ENCODE results near the gene TMEM225B.

TMEM225B gene

DNA sequence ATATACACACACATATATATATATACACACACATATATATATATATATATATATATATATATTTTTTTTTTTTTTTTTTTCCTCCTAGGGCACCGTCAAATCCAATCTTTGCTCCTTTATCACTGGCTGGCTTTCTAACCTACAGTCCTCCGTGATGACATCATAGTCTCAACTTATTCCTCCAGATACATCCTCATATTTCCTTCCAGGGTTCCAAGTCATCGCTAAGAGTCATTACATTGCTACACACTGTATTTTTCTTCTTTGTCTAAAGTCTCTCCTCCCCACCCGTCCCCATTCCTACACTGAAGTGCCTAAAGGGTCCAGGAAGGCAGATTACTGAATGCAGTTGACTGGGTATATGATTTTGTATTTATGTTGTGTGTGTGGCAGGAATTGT, 45.0 kb upstream of the TMEM225B start:
- H2BK12ac ChIP-seq (ENCODE audit: low read length), result no peak overlapping the region
- peaks cover 7% of the 10 kb centered on the region for H3K79me1 ChIP-seq (ENCODE audit: low read length)
- H3K23ac ChIP-seq (ENCODE audit: low read length), result no peak overlapping the region
- H3K4ac ChIP-seq (ENCODE audit: low read depth, low read length), result no peak overlapping the region
- peaks cover 4 to 6% of the 10 kb centered on the region in 2 experiments for H3K4me1 ChIP-seq (ENCODE audit: control insufficient read depth in 1 of 2, insufficient read depth in 2 of 2, low read length in 2 of 2)
- no peak overlapping the region for H2BK5ac ChIP-seq (ENCODE audit: low read depth, low read length, poor library complexity)
- H3K4me2 ChIP-seq (ENCODE audit: low read length), result no peak overlapping the region
- peaks cover 8% of the 10 kb centered on the region for H3K79me2 ChIP-seq (ENCODE audit: control insufficient read depth, insufficient read depth, low read length, poor library complexity)
- H3K9ac ChIP-seq (ENCODE audit: low read length), result no peak overlapping the region
- no peak overlapping the region for H3K14ac ChIP-seq (ENCODE audit: low read length)
- no peak for DNase-seq
- H4K12ac ChIP-seq (ENCODE audit: low read depth, low read length), result no peak overlapping the region
- no peak overlapping the region for H4K8ac ChIP-seq (ENCODE audit: low read depth, low read length)
- H2AK5ac ChIP-seq (ENCODE audit: low read length), result no peak overlapping the region
- H2BK120ac ChIP-seq (ENCODE audit: insufficient read depth, low read length, poor library complexity), result no peak overlapping the region
- H2AFZ ChIP-seq (ENCODE audit: insufficient read depth, low read length, poor library complexity), result no peak overlapping the region
- no peak overlapping the region for H3K27ac ChIP-seq (ENCODE audit: low read depth, low read length)
- H3K27me3 ChIP-seq (ENCODE audit: insufficient read depth, low read length), result no peaks in the 10 kb centered on the region
- no peak overlapping the region for H4K91ac ChIP-seq (ENCODE audit: low read depth, low read length)
- H3K18ac ChIP-seq (ENCODE audit: low read length), result no peak overlapping the region
- no peak overlapping the region for H3K4me3 ChIP-seq (ENCODE audit: low read depth, low read length)
- WGBS (ENCODE audit: extremely low coverage, insufficient coverage, insufficient read length), result no CpG with 5 or more reads among the region's 4 CpGs
- peaks cover 4 to 8% of the 10 kb centered on the region in 2 experiments for H3K36me3 ChIP-seq (ENCODE audit: control insufficient read depth in 1 of 2, insufficient read depth in 2 of 2, low read length in 2 of 2)
- no peaks in the 10 kb centered on the region for H3K9me3 ChIP-seq (ENCODE audit: insufficient read depth, low read depth, low read length)

- H3K36me3 ChIP-seq (ENCODE audit: control insufficient read depth in 1 of 2, insufficient read depth in 2 of 2, low read length in 2 of 2), result peaks cover 5 to 6% of the 10 kb centered on the region in 2 experiments
- WGBS (ENCODE audit: extremely low coverage, insufficient coverage, insufficient read length), result no CpG with 5 or more reads among the region's 2 CpGs
- H3K4me2 ChIP-seq (ENCODE audit: low read length), result no peak overlapping the region
- H3K4ac ChIP-seq (ENCODE audit: low read depth, low read length), result no peak overlapping the region
- no peak overlapping the region for H3K18ac ChIP-seq (ENCODE audit: low read length)
- no peak overlapping the region for H2BK120ac ChIP-seq (ENCODE audit: insufficient read depth, low read length, poor library complexity)
- no peak overlapping the region for H2AK5ac ChIP-seq (ENCODE audit: low read length)
- peaks cover 17% of the 10 kb centered on the region for H3K79me1 ChIP-seq (ENCODE audit: low read length)
- H2BK5ac ChIP-seq (ENCODE audit: low read depth, low read length, poor library complexity), result no peak overlapping the region
- H4K12ac ChIP-seq (ENCODE audit: low read depth, low read length), result no peak overlapping the region
- no peak overlapping the region for H3K9ac ChIP-seq (ENCODE audit: low read length)
- no peak overlapping the region for H3K4me3 ChIP-seq (ENCODE audit: low read depth, low read length)
- peaks cover 4 to 8% of the 10 kb centered on the region in 2 experiments for H3K4me1 ChIP-seq (ENCODE audit: control insufficient read depth in 1 of 2, insufficient read depth in 2 of 2, low read length in 2 of 2)
- H2AFZ ChIP-seq (ENCODE audit: insufficient read depth, low read length, poor library complexity), result no peak overlapping the region
- H4K91ac ChIP-seq (ENCODE audit: low read depth, low read length), result no peak overlapping the region
- H3K27ac ChIP-seq (ENCODE audit: low read depth, low read length), result no peak overlapping the region
- H4K8ac ChIP-seq (ENCODE audit: low read depth, low read length), result no peak overlapping the region
- no peak overlapping the region for H2BK12ac ChIP-seq (ENCODE audit: low read length)
- H3K14ac ChIP-seq (ENCODE audit: low read length), result no peak overlapping the region
- DNase-seq, result no peak
- H3K27me3 ChIP-seq (ENCODE audit: insufficient read depth, low read length), result no peaks in the 10 kb centered on the region
- peaks cover 21% of the 10 kb centered on the region for H3K79me2 ChIP-seq (ENCODE audit: control insufficient read depth, insufficient read depth, low read length, poor library complexity)
- no peaks in the 10 kb centered on the region for H3K9me3 ChIP-seq (ENCODE audit: insufficient read depth, low read depth, low read length)
- H3K23ac ChIP-seq (ENCODE audit: low read length), result no peak overlapping the region
Observed at GRCh38 chr7:99554939-99555338, 43.1 kb upstream of the TMEM225B start.

DNA sequence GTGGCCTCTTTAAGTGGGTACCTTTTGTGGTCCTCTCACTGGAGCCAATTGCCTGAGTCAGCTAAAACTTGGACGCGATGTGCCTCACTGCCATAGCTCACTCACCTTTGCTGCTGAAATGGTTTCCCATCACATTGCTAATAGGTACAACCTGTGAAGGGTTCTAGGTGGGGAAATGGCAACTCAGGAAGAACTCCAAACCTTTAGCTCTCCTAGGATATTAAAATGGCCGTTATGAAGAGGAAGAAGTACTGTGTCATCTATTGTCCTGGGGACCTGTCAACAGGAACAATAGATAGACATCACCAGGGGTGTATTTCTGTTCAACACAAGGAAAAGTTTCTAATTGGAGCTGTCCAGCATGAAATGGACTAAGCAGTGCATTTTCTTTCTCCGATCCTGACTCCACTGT, 40.9 kb upstream of the TMEM225B start:
- Histone ChIP-seq H3K36me3 (ENCODE audit: control insufficient read depth in 1 of 2, insufficient read depth in 2 of 2, low read length in 2 of 2) (peaks cover 13 to 26% of the 10 kb centered on the region in 2 experiments), H4K8ac (ENCODE audit: low read depth, low read length) (no peak overlapping the region), H3K9me3 (ENCODE audit: insufficient read depth, low read depth, low read length) (no peaks in the 10 kb centered on the region), H3K27me3 (ENCODE audit: insufficient read depth, low read length) (no peaks in the 10 kb centered on the region), H2BK5ac (ENCODE audit: low read depth, low read length, poor library complexity) (no peak overlapping the region), H3K4me3 (ENCODE audit: low read depth, low read length) (no peak overlapping the region), H3K4ac (ENCODE audit: low read depth, low read length) (peak overlapping the region; percentile 16), H3K23ac (ENCODE audit: low read length) (no peak overlapping the region), H3K79me1 (ENCODE audit: low read length) (peaks cover 15% of the 10 kb centered on the region), H2BK120ac (ENCODE audit: insufficient read depth, low read length, poor library complexity) (no peak overlapping the region), H4K91ac (ENCODE audit: low read depth, low read length) (no peak overlapping the region), H3K79me2 (ENCODE audit: control insufficient read depth, insufficient read depth, low read length, poor library complexity) (peaks cover 17% of the 10 kb centered on the region), H3K18ac (ENCODE audit: low read length) (no peak overlapping the region), H3K4me2 (ENCODE audit: low read length) (peak overlapping the region; percentile 78), H2AK5ac (ENCODE audit: low read length) (no peak overlapping the region), H3K9ac (ENCODE audit: low read length) (peak overlapping the region; percentile 59), H4K12ac (ENCODE audit: low read depth, low read length) (no peak overlapping the region), H3K4me1 (ENCODE audit: control insufficient read depth in 1 of 2, insufficient read depth in 2 of 2, low read length in 2 of 2) (peaks cover 5 to 6% of the 10 kb centered on the region in 2 experiments), H2AFZ (ENCODE audit: insufficient read depth, low read length, poor library complexity) (no peak overlapping the region), H2BK12ac (ENCODE audit: low read length) (no peak overlapping the region), H3K14ac (ENCODE audit: low read length) (no peak overlapping the region), H3K27ac (ENCODE audit: low read depth, low read length) (no peak overlapping the region)
- WGBS (ENCODE audit: extremely low coverage, insufficient coverage, insufficient read length), result no CpG with 5 or more reads among the region's 4 CpGs
- DNase-seq, result no peak

GRCh38 chr7:99557940-99558305, 40.1 kb upstream of the TMEM225B start:
- Histone ChIP-seq H3K14ac (ENCODE audit: low read length) (peak overlapping the region; percentile 85), H4K12ac (ENCODE audit: low read depth, low read length) (peak overlapping the region; percentile 90)
- WGBS (ENCODE audit: extremely low coverage, insufficient coverage, insufficient read length), result no CpG with 5 or more reads among the region's 17 CpGs

More at GRCh38 chr7:99557940-99558305, 40.1 kb upstream of the TMEM225B start:
- peak overlapping the region; percentile 96 for H3K4me3 ChIP-seq (ENCODE audit: low read depth, low read length)
- peak overlapping the region; percentile 78 for H2AFZ ChIP-seq (ENCODE audit: insufficient read depth, low read length, poor library complexity)
- H3K9me3 ChIP-seq (ENCODE audit: insufficient read depth, low read depth, low read length), result no peaks in the 10 kb centered on the region
- DNase-seq, result peak; percentile 4 to 29
- H4K8ac ChIP-seq (ENCODE audit: low read depth, low read length), result peak overlapping the region; percentile 94
- peak overlapping the region; percentile 96 for H2AK5ac ChIP-seq (ENCODE audit: low read length)
- H3K27me3 ChIP-seq (ENCODE audit: insufficient read depth, low read length), result no peaks in the 10 kb centered on the region
- peak overlapping the region; percentile 85 for H4K91ac ChIP-seq (ENCODE audit: low read depth, low read length)
- peak overlapping the region; percentile 65 for H3K4ac ChIP-seq (ENCODE audit: low read depth, low read length)
- H3K4me2 ChIP-seq (ENCODE audit: low read length), result peak overlapping the region; percentile 78
- H2BK12ac ChIP-seq (ENCODE audit: low read length), result no peak overlapping the region
- H3K23ac ChIP-seq (ENCODE audit: low read length), result no peak overlapping the region
- H3K9ac ChIP-seq (ENCODE audit: low read length), result peak overlapping the region; percentile 99
- H2BK5ac ChIP-seq (ENCODE audit: low read depth, low read length, poor library complexity), result peak overlapping the region; percentile 50
- peaks cover 6 to 7% of the 10 kb centered on the region in 2 experiments for H3K4me1 ChIP-seq (ENCODE audit: control insufficient read depth in 1 of 2, insufficient read depth in 2 of 2, low read length in 2 of 2)
- peaks cover 13 to 28% of the 10 kb centered on the region in 2 experiments for H3K36me3 ChIP-seq (ENCODE audit: control insufficient read depth in 1 of 2, insufficient read depth in 2 of 2, low read length in 2 of 2)
- H2BK120ac ChIP-seq (ENCODE audit: insufficient read depth, low read length, poor library complexity), result peak overlapping the region; percentile 63
- H3K79me2 ChIP-seq (ENCODE audit: control insufficient read depth, insufficient read depth, low read length, poor library complexity), result peaks cover 17% of the 10 kb centered on the region
- peaks cover 15% of the 10 kb centered on the region for H3K79me1 ChIP-seq (ENCODE audit: low read length)
- peak overlapping the region; percentile 84 for H3K18ac ChIP-seq (ENCODE audit: low read length)
- peak overlapping the region; percentile 89 for H3K27ac ChIP-seq (ENCODE audit: low read depth, low read length)
